T-helper 1 cell (primary cell): ENCODE measurements around the gene ELOF1.
"Not testable (repeated sequence)": the region's sequence is repeated elsewhere in the genome, so short reads cannot be mapped to it uniquely, and the experiment has no call there.

Experiments
- DNase-seq, 5 donors: peaks; one replicate each; pipeline ENCODE4 v3.0.0-alpha.2; 2012 to 2020
- total RNA-seq, 4 donors: gene quantifications; one replicate each; lab custom pipeline; 2026; lab: John Stamatoyannopoulos, UW

ELOF1 gene
- total RNA-seq = 12.6 to 22.6 (median 17.7) reads per million in 4 donors

DNA sequence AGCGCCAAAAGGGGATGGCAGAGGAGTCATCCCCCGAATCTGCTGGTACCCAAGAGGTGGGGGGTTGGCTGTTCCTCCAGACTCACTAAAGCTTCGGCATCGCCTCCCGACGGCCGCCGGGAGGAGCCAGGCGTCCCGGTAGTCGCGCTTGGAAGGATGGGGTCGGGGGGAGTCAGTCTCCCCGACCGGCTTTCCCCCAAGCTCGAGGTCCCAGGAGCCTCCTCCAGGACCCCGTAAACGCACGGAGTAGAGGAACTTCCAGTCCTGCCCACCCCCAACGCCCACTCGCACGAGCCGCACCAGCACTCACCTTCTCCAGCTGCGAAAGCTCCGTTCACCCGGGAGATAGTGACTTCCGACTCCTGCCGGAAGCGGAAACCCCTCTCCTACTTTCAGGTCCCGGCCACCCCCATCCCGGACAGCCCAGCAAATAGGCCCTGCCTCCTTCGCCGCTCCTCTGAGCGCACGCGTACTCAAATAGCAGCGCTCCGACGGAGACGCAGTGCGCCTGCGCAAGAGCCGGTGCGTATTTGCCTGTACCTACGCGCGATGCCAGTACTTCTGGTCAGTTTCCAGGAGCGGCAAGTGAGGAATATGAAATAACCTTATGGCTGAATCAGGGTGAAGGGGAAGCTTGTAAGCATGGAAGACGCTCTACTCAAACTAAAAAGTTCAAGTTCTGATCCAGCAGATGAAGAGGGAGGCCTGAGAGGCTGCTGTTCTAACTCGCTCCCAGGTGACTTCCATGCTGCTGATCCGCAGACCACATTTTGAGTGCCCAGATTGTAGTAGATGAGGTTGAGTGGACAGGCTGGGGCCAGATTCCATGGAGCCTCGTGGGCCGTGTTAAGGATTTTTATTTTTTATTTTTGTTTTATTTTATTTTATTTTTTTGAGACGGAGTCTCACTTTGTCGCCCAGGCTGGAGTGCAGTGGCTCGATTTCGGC, at the start of gene ELOF1:
ELOF1 (minus strand) TSS at position 350 of the 948 bp plus-strand sequence. CDS start 4,883 bp downstream, outside the sequence.
- DNase-seq = peak; percentile 94 to 98 (median 96)

DNA sequence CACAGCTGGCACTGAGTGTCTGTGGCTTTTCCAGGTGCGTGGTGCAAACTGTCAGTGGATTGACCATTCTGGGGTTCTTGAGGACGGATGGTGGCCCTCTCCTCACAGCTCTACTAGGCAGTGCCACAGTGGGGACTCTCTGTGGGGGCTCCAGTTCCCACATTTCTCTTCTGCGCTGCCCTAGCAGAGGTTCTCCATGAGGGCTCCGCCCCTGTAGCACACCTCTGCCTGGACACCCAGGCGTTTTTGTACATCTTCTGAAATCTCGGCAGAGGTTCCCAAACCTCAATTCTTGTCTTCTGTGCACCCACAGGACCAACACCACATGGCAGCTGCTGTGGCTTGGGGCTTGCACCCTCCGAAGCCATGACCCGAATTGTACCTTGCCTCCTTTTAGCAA, 47.5 kb upstream of the ELOF1 start:
- DNase-seq = no peak

DNA sequence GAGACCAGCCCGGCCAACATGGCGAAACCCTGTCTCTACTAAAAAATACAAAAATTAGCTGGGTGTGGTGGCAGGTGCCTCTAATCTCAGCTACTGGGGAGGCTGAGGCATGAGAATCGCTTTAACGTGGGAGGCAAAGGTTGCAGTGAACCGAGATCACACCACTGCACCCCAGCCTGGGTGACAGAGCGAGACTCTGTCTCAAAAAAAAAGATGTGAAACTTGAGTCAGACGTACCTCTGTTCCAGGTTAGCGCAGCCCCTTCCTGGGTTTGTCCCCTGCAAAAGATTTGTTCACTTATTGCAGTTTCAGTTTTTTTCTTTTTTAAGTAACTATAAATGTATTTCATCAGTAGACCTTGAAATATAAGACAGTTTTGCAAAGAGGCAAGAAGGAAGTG, 40.7 kb upstream of the ELOF1 start:
- not testable (repeated sequence) for DNase-seq

- DNase-seq = no peak
These were observed 39.7 kb upstream of the ELOF1 start for GRCh38 chr19:11598746-11599145.

GRCh38 chr19:11598103-11598483, 39.1 kb upstream of the ELOF1 start:
- no peak for DNase-seq

GRCh38 chr19:11597202-11598102, 38.4 kb upstream of the ELOF1 start, which contains the start of gene ZNF627:
Gene ZNF627, plus strand, starts transcription at chr19:11597483. Its CDS starts 145 bp downstream, at chr19:11597628.
- DNase-seq = peak; percentile 93 to 98 (median 96)

- no peak for DNase-seq
These were observed 37.1 kb upstream of the ELOF1 start for GRCh38 chr19:11596156-11596555.

DNA sequence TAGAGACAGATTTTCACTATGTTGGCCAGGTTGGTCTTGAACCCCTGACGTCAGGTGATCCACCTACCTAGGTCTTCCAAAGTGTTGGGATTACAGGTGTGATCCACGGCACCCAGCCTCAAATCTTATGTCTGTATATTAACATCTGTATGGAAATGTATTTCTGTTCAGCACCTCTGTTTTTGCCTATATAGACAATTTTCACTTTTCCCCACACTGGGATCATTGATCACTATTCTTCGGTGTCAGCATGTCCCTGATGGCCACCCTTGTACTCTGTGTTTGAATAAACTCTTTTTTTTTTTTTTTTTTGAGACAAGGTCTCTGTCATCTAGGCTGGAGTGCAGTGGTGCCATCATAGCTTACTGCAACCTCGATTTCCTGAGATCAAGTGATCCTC, 35.1 kb upstream of the ELOF1 start:
- DNase-seq = no peak

- no peak for DNase-seq
These were observed 29.1 kb upstream of the ELOF1 start for GRCh38 chr19:11587975-11588631.

DNA sequence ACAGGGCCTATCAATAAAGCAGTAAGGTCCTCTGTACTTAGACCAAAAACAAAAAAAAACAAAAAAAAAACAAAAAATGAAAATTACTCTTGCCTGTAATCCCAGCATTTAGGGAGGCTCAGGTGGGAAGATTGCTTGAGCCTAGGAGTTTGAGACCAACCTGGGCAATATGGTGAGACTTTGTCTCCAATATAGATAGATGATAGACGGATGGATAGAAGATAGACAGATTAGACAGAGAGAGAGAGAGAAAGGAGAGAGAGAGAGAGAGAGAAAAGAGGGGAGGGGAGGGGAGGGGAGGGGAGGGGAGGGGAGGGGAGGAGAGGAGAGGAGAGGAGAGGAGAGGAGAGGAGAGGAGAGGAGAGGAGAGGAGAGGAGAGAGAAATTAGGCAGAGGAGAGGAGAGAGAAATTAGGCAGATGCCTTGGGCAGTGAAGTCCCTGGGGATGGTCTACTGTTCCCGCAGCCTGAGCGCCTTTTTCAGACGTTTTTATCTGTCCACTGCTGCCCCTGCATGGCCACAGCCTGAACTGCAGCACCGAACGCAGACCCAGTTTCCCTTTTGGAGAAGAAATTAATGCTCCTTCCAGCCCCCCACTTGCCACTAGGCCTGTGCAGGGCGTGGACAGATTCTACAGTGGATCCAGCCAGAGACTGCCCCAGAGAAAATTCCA, 28.4 kb upstream of the ELOF1 start:
- peak; percentile 47 to 70 (median 60) for DNase-seq

DNA sequence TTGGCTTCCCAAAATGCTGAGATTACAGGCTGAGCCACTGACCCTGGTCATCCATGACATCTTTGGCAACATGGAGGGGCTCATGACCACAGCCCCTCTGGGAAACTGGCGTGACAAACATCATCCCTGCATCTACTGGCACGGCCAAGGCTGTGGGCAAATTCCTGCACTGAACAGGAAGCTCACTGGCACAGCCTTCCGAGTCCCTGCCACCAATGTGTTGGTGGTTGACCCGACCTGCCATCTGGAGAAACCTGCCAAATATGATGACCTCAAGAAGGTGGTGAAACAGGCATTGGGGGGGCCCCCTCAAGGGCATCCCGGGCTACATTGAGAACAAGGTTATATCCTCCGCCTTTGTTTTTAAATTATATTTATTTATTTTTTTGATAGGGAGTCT, 27.3 kb upstream of the ELOF1 start:
- no peak for DNase-seq

GRCh38 chr19:11581740-11582139, 22.7 kb upstream of the ELOF1 start:
- peak in 1 of 5 donors; percentile 75 for DNase-seq

DNA sequence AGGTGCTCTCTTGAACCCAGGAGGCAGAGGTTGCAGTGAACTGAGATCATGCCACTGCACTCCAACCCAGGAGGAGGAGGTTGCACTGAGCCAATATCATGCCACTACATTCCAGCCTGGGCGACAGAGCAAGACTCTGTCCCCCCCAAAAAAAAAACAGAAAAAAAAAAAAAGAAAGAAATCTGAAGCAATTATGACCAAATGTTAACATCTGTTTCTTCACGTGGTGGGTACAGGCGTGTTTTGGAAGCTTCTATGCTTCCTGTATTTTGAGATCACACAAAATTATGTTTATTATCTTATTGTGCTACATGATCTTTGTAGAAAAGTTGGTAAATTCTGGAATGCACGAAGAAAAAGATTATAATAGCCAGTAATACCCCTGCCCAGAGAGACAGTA, 21.1 kb upstream of the ELOF1 start:
- DNase-seq = no peak

GRCh38 chr19:11578258-11579142, 19.5 kb upstream of the ELOF1 start:
- peak; percentile 10 to 51 (median 22) for DNase-seq

DNA sequence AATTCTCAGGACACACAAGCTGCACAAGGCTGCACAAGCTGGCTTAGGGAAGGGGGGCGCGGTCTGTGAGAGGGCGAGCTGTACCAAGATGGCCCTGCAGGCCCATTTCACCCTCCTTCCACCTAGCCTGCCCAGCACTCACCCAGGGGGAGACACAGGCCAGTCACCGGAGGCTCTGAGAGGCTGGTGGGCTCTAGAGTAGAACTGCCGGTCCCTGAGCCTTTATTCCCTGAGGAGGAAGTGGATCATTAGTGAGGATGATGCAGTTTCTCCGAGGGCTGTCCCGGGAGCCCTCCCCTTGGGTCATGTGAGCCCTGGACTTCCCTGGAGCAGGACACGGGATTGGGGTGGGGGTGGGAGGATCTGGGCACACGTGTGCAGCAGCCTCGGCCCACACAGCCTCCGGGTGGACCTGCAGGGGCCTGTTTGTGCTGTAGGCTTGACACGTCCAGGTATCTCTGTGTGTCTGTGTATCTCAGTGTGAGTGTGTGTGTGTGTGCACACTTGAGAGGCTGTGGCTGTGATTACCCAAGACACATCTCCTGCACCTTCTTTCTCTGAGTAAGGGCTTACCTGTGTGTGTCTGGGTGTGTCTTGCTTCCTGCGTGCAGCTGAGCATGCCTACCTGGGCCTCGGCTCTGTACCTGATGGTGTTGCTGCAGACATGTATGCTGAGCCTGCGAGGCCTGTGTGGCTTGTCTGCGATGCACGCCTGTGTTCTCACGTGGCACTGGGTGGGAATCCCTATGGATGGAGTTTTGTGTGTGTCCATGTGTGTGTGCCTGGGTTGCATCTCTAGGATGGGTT, 18.6 kb upstream of the ELOF1 start, which contains the start of gene ACP5:
ACP5 (minus strand) TSS at position 195 of the 807 bp plus-strand sequence. CDS start 328 bp downstream, outside the sequence.
- no peak for DNase-seq

- DNase-seq = no peak
These were observed 17.2 kb upstream of the ELOF1 start for GRCh38 chr19:11576227-11576626.

GRCh38 chr19:11574689-11575088, 15.7 kb upstream of the ELOF1 start:
- DNase-seq = no peak

DNA sequence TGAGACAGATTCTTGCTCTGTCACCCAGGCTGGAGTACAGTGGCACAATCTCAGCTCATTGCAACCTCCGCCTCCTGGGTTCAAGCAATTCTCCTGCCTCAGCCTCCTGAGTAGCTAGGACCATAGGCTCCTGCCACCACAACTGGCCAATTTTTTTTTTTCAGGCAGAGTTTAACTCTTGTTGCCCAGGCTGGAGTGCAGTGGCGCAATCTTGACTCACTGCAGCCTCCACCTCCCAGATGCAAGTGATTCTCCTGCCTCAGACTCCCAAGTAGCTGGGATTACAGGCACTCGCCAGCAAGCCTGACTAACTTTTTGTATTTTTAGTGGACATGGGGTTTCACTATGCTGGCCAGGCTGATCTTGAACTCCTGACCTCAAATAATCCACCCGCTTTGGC, 14.7 kb upstream of the ELOF1 start:
- not testable (repeated sequence) for DNase-seq

DNA sequence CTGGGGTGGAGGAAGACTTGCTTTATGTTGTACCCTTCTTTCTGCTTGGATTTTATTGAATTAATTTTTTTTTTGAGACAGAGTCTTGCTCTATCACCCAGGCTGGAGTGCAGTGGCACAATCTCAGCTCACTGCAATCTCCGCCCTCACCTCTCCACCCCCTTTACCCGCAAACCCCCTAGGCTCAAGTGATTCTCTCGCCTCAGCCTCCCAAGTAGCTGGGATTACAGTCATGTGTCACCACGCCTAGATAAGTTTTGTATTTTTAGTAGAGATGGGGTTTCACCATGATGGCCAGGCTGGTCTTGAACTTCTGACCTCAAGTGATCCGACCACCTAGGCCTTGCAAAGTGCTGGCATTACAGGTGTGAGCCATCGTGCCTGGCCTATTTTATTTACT, 14.3 kb upstream of the ELOF1 start:
- DNase-seq = not testable (repeated sequence)

- DNase-seq = no peak
These were observed 11.0 kb upstream of the ELOF1 start for GRCh38 chr19:11570039-11570462.
